ENCODE results near the gene EIF4G1.
"Not testable (repeated sequence)": the region's sequence is repeated elsewhere in the genome, so short reads cannot be mapped to it uniquely, and the experiment has no call there.

Gene EIF4G1

DNA sequence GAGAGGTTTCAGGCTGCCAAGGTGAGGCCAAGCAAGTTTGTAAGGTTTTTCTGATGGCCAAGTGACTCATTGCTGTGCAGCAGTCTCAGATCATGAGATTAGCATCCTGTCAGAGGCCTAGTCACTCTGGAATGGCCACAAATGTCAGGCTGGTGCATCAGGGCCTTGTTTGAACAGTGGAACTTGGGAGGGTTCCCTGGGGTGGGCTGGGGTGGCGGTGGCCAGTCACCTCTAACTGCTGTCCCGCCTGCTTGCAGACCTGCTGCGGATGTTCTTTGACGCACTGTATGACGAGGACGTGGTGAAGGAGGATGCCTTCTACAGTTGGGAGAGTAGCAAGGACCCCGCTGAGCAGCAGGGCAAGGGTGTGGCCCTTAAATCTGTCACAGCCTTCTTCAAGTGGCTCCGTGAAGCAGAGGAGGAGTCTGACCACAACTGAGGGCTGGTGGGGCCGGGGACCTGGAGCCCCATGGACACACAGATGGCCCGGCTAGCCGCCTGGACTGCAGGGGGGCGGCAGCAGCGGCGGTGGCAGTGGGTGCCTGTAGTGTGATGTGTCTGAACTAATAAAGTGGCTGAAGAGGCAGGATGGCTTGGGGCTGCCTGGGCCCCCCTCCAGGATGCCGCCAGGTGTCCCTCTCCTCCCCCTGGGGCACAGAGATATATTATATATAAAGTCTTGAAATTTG is 20.2 kb downstream of the EIF4G1 start:
- no peak for DNase-seq (ENCODE audit: low read depth)

- DNase-seq (ENCODE audit: low read depth), result no peak
Measured at GRCh38 chr3:184335291-184335660, 20.9 kb downstream of the EIF4G1 start.

DNA sequence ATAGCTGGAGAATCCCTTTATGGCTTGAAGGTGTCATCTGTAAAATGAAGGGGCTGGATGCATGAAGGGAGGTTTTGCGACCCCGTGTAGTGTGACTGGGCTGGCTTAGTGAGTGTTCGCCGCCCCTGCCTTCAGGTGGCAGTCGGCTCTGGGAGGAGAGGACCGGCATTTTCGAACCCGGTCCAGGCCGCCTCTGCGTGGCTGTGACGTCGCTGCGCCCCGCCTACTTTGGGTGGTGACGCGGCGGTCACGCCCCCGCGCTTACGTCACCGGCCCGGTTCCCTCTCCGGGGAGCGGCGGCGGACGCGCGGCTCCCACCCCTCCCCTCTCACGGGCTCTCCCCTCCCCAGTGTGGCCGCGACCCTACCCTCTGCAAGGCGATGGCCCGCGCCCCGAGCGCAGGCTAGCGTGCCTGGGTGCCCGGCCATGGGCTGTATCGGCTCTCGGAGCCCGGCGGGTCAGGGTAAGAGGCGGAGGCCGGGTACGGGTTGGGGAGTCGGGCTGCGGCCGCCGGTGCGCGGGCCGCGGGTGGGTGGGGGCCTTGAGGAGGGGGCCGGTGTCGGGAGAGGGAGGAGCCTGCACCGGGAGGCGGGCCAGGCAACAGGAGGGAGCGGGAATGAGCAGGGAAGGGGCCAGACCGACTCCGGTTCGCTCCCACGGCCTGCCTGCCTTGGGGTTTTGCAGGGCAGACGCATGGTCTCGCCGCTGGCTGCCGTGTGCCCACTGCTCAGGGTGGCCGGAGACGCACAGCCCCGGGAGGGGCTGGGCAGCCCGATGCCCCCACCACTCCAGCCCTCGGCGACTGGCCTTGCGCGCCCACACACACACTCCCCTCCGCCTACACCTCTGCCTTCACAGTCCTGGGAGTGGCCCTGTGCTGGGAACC is 21.5 kb downstream of the EIF4G1 start:
- no peak for DNase-seq (ENCODE audit: low read depth)

DNA sequence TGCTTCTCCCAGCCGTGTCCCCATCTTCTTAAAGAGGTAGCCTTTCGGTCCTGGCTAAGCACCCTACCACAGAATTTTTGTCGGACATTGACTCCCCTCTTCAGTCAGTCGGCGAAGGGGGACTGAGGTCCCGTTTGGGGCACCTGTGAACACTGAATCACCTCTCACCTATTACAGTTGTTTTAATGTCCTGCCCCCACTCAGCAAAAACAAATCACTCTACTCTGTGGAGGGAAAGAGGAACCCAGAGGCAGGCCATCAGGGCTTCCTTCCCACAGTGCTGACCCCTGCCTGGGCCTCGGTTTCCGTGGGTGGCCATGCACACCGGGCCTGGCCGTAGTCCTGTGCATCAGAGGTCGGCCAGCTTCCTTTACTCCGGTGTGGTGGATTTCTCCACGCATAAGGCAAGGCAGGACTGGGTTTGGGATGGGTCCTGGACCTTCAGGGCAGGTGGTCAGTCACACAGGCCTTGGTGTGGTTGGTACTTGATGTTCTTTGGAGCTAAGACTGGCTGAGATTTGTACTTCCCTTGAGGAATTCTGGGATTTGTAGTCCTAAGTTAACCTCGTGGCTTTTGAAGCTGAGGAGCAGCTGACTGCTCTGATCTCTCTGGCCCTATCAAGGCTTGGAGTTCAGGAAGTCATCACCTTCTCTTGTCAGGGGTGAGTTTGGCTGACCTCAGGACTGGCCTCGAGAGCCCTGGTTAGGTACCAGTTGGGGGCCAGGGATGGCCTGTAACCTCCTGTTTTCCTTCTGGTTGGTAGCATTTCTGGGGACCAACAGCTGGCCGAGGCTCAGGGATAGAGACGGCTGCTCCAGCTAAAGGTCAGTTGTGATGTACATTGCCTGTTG is 22.4 kb downstream of the EIF4G1 start:
- no peak for DNase-seq (ENCODE audit: low read depth)

- no peak for DNase-seq (ENCODE audit: low read depth)
Measured at GRCh38 chr3:184337399-184337714, 23.0 kb downstream of the EIF4G1 start, which contains the start of gene FAM131A. TSS of gene FAM131A (plus strand) at chr3:184337600. CDS start at chr3:184337631, 31 bp downstream.

DNA sequence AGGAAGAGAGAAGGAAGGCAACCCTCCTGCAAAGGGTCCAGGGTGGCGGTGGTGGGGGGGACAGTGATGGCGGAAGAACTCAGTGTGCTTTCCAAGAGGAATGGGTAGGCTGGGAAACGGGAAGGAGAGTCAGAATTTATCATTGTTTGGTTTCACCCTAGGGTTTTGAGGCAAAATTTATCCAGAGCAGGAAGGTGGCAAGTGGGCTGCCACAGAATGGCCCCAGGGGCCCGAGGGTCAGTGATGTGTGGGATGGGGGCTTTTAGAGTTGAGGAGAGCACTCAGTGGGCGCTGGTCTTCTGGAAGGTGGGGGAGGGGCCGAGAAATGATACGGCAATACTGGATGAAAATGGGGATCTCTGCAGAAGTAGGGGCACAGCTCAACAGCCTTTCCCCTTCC is 23.6 kb downstream of the EIF4G1 start:
- no peak for DNase-seq (ENCODE audit: low read depth)

GRCh38 chr3:184338511-184338945 is 24.1 kb downstream of the EIF4G1 start:
- DNase-seq (ENCODE audit: low read depth), result no peak

DNA sequence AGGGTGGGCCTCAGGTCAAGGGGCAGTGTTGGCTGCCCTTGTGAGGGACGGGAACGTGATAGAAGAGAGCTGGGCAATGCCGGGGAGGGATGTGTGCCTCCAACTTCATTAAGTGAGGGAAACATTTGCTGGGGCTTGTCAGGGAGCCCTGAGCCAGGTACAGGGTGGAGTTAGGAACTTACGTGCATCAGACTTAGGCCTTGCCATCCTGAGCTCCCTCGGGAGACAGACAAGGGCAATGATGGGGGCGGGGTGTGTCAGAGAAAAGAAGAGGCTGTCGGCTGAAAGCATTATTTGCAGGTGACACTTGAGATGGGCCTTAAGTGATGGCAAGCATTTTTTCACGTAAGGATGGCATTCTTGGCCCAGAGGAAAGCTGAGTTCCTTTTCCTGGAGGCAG is 24.6 kb downstream of the EIF4G1 start:
- DNase-seq (ENCODE audit: low read depth), result no peak

DNA sequence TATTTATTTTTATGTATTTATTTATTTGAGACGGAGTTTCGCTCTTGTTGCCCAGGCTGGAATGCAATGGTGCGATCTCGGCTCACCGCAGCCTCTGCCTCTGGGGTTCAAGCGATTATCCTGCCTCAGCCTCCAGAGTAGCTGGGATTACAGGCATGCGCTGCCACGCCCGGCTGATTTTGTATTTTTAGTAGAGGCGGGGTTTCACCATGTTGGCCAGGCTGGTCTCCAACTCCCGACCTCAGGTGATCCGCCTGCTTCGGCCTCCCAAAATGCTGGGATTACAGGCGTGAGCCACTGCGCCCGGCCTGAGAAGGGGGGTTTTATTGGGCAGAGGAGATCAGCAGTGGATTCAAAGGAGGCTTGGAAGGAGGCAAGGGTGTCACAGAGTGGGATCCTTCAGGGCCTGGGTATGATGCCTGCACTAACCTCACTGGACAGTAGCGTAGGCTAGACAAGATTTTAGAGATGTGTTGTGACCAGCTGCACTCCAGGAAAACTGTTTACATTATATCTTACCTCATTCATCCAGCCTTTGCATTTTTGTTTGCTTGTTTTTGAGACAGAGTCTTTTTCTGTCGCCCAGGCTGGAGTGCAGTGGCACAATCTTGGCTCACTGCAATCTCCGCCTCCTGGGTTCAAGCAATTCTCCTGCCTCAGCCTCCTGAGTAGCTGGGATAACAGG is 25.2 kb downstream of the EIF4G1 start:
- DNase-seq (ENCODE audit: low read depth), result not testable (repeated sequence)

DNA sequence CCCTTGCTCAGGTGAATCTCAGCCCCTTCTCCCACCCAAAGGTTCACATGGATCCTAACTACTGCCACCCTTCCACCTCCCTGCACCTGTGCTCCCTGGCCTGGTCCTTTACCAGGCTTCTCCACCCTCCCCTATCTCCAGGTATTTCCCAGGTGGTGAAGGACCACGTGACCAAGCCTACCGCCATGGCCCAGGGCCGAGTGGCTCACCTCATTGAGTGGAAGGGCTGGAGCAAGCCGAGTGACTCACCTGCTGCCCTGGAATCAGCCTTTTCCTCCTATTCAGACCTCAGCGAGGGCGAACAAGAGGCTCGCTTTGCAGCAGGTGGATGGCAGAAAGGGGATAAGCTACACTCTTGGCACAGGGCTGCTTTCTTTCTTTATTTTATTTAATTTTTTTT is 27.5 kb downstream of the EIF4G1 start:
- no peak for DNase-seq (ENCODE audit: low read depth)

DNA sequence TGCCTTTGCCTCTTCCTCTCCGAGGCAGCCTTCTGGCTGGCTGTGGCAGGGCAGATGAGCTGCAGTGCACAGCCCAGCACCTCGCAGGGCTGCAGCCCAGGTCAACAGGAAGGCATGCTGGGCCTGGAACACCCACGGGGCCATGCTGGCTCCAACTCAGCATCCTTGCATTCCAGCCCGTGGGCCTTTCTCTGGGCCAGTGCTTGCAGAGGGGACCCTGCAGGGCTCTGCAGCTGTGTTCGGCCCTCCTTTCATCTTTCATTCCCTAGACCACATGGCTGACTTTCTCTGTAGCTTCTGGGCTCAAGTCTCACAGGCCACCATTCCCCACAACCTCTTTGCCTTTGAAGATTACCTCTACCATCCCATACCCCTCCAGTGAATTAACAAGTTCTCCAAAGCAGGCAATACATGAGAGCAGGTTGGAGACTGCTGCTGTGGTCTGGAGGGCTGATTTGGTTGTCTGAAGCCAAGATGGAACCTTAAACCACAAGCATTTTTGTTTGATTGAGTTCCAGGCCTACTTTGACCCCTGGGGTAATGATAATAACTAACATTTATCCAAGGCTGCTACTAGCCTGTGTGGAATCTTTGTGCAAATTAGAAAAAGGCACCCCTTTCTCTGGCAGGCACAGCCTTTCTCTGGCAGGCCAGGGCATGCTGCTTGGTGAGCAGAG is 28.9 kb downstream of the EIF4G1 start:
- no peak for DNase-seq (ENCODE audit: low read depth)

DNA sequence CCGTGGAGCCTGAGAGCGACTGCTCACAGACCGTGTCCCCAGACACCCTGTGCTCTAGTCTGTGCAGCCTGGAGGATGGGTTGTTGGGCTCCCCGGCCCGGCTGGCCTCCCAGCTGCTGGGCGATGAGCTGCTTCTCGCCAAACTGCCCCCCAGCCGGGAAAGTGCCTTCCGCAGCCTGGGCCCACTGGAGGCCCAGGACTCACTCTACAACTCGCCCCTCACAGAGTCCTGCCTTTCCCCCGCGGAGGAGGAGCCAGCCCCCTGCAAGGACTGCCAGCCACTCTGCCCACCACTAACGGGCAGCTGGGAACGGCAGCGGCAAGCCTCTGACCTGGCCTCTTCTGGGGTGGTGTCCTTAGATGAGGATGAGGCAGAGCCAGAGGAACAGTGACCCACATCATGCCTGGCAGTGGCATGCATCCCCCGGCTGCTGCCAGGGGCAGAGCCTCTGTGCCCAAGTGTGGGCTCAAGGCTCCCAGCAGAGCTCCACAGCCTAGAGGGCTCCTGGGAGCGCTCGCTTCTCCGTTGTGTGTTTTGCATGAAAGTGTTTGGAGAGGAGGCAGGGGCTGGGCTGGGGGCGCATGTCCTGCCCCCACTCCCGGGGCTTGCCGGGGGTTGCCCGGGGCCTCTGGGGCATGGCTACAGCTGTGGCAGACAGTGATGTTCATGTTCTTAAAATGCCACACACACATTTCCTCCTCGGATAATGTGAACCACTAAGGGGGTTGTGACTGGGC is 30.3 kb downstream of the EIF4G1 start:
- DNase-seq (ENCODE audit: low read depth), result no peak

GRCh38 chr3:184345317-184346144 is 31.1 kb downstream of the EIF4G1 start:
- DNase-seq (ENCODE audit: low read depth), result no peak

DNA sequence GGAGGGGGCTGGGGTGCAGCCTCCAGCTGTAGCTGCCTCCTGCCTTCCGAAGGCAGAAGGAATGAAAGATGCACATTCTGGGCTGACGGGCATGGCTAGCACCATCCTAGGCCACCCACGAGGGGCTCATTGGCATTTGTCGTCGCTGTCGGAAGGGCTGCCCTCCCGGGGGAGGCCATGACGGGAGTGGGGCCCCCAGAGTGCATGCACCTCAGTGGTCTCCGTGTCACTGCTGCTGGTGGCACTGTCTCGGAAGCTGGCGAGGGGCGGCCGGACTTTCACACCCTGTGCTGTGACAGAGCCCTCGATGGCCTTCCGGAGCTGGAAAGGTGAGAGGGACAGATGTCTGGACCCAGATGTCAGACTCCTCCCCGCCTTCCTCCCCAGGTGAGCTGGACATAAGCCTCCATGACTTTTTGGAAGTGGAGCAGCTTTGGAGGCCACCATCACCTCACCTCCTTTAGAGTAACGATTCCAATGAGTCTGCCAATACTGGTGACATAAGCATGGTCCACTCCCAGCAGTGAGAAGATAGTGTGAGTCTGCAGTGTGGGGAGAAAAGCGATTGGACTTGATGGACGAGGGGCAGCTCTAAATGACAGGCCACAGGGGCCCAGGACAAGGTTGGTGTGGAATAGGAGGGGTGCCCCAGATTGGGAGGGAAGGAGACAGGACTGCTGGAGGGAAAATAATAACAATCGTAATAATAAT is 32.2 kb downstream of the EIF4G1 start:
- DNase-seq (ENCODE audit: low read depth), result no peak

- DNase-seq (ENCODE audit: low read depth), result no peak
Measured at GRCh38 chr3:184347321-184348056, 33.1 kb downstream of the EIF4G1 start.

DNA sequence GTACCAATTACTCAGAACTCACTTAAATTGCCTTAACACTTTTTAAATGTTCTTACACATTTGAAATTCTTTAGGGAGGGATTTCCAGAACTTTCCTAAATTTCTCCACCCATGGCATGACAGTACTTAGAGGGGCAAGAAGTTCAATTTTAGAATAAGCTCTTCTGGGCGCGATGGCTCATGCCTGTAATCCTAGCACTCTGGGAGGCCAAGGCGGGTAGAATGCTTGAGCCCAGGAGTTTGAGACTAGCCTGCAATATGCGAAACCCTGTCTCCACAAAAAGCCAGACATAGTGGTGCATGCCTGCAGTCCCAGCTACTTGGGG is 33.6 kb downstream of the EIF4G1 start:
- no peak for DNase-seq (ENCODE audit: low read depth)

GRCh38 chr3:184349563-184350470 is 35.4 kb downstream of the EIF4G1 start:
- DNase-seq (ENCODE audit: low read depth), result no peak
